Measurements from ENCODE around the gene KIF17.

Gene KIF17

GRCh38 chr1:20727746-20728316 is 10.0 kb upstream of the KIF17 start:
- H3K27ac ChIP-seq (ENCODE audit: insufficient read depth, low read length, poor library complexity, severe bottlenecking), result no peak overlapping the region
- no peaks in the 10 kb centered on the region for H3K36me3 ChIP-seq (ENCODE audit: control insufficient read depth, insufficient read depth, low read length)
- no peaks in the 10 kb centered on the region for H3K27me3 ChIP-seq (replicated peaks; ENCODE audit: control insufficient read depth, insufficient read depth, low read length, poor library complexity, severe bottlenecking)
- H3K4me3 ChIP-seq (ENCODE audit: insufficient read depth, low read depth, low read length, poor library complexity, severe bottlenecking), result no peak overlapping the region
- H3K4me1 ChIP-seq (ENCODE audit: control insufficient read depth, insufficient read depth, low read length, poor library complexity, severe bottlenecking), result peaks cover 10% of the 10 kb centered on the region
- no peak for DNase-seq
- no peaks in the 10 kb centered on the region for H3K9me3 ChIP-seq (ENCODE audit: control insufficient read depth, low read length)

GRCh38 chr1:20726932-20727745 is 9.3 kb upstream of the KIF17 start:
- Histone ChIP-seq H3K27ac (ENCODE audit: insufficient read depth, low read length, poor library complexity, severe bottlenecking) (no peak overlapping the region), H3K4me1 (ENCODE audit: control insufficient read depth, insufficient read depth, low read length, poor library complexity, severe bottlenecking) (peaks cover 4% of the 10 kb centered on the region), H3K36me3 (ENCODE audit: control insufficient read depth, insufficient read depth, low read length) (no peaks in the 10 kb centered on the region), H3K9me3 (ENCODE audit: control insufficient read depth, low read length) (no peaks in the 10 kb centered on the region), H3K27me3 (replicated peaks; ENCODE audit: control insufficient read depth, insufficient read depth, low read length, poor library complexity, severe bottlenecking) (no peaks in the 10 kb centered on the region), H3K4me3 (ENCODE audit: insufficient read depth, low read depth, low read length, poor library complexity, severe bottlenecking) (no peak overlapping the region)
- DNase-seq, result no peak

GRCh38 chr1:20726118-20726911 is 8.5 kb upstream of the KIF17 start:
- no peaks in the 10 kb centered on the region for H3K36me3 ChIP-seq (ENCODE audit: control insufficient read depth, insufficient read depth, low read length)
- H3K27ac ChIP-seq (ENCODE audit: insufficient read depth, low read length, poor library complexity, severe bottlenecking), result no peak overlapping the region
- no peaks in the 10 kb centered on the region for H3K27me3 ChIP-seq (replicated peaks; ENCODE audit: control insufficient read depth, insufficient read depth, low read length, poor library complexity, severe bottlenecking)
- H3K4me1 ChIP-seq (ENCODE audit: control insufficient read depth, insufficient read depth, low read length, poor library complexity, severe bottlenecking), result peaks cover 2% of the 10 kb centered on the region
- H3K9me3 ChIP-seq (ENCODE audit: control insufficient read depth, low read length), result no peaks in the 10 kb centered on the region
- H3K4me3 ChIP-seq (ENCODE audit: insufficient read depth, low read depth, low read length, poor library complexity, severe bottlenecking), result no peak overlapping the region
- DNase-seq, result no peak

- H3K9me3 ChIP-seq (ENCODE audit: control insufficient read depth, low read length), result no peaks in the 10 kb centered on the region
- H3K36me3 ChIP-seq (ENCODE audit: control insufficient read depth, insufficient read depth, low read length), result no peaks in the 10 kb centered on the region
- H3K27ac ChIP-seq (ENCODE audit: insufficient read depth, low read length, poor library complexity, severe bottlenecking), result no peak overlapping the region
- H3K4me1 ChIP-seq (ENCODE audit: control insufficient read depth, insufficient read depth, low read length, poor library complexity, severe bottlenecking), result no peaks in the 10 kb centered on the region
- DNase-seq, result no peak
- H3K4me3 ChIP-seq (ENCODE audit: insufficient read depth, low read depth, low read length, poor library complexity, severe bottlenecking), result no peak overlapping the region
- no peaks in the 10 kb centered on the region for H3K27me3 ChIP-seq (replicated peaks; ENCODE audit: control insufficient read depth, insufficient read depth, low read length, poor library complexity, severe bottlenecking)
These were observed 7.6 kb upstream of the KIF17 start for GRCh38 chr1:20725189-20726117.

- no peak overlapping the region for H3K4me3 ChIP-seq (ENCODE audit: insufficient read depth, low read depth, low read length, poor library complexity, severe bottlenecking)
- H3K9me3 ChIP-seq (ENCODE audit: control insufficient read depth, low read length), result no peaks in the 10 kb centered on the region
- H3K36me3 ChIP-seq (ENCODE audit: control insufficient read depth, insufficient read depth, low read length), result no peaks in the 10 kb centered on the region
- no peak for DNase-seq
- no peaks in the 10 kb centered on the region for H3K27me3 ChIP-seq (replicated peaks; ENCODE audit: control insufficient read depth, insufficient read depth, low read length, poor library complexity, severe bottlenecking)
- H3K27ac ChIP-seq (ENCODE audit: insufficient read depth, low read length, poor library complexity, severe bottlenecking), result no peak overlapping the region
- H3K4me1 ChIP-seq (ENCODE audit: control insufficient read depth, insufficient read depth, low read length, poor library complexity, severe bottlenecking), result no peaks in the 10 kb centered on the region
These were observed 6.8 kb upstream of the KIF17 start for GRCh38 chr1:20724364-20725188.

- H3K4me1 ChIP-seq (ENCODE audit: control insufficient read depth, insufficient read depth, low read length, poor library complexity, severe bottlenecking), result no peaks in the 10 kb centered on the region
- H3K4me3 ChIP-seq (ENCODE audit: insufficient read depth, low read depth, low read length, poor library complexity, severe bottlenecking), result no peak overlapping the region
- no peak overlapping the region for H3K27ac ChIP-seq (ENCODE audit: insufficient read depth, low read length, poor library complexity, severe bottlenecking)
- DNase-seq, result no peak
- H3K9me3 ChIP-seq (ENCODE audit: control insufficient read depth, low read length), result no peaks in the 10 kb centered on the region
- no peaks in the 10 kb centered on the region for H3K27me3 ChIP-seq (replicated peaks; ENCODE audit: control insufficient read depth, insufficient read depth, low read length, poor library complexity, severe bottlenecking)
- no peaks in the 10 kb centered on the region for H3K36me3 ChIP-seq (ENCODE audit: control insufficient read depth, insufficient read depth, low read length)
These were observed 5.9 kb upstream of the KIF17 start for GRCh38 chr1:20723537-20724363.

GRCh38 chr1:20723159-20723536 is 5.3 kb upstream of the KIF17 start:
- no peaks in the 10 kb centered on the region for H3K27me3 ChIP-seq (replicated peaks; ENCODE audit: control insufficient read depth, insufficient read depth, low read length, poor library complexity, severe bottlenecking)
- no peak for DNase-seq
- no peaks in the 10 kb centered on the region for H3K36me3 ChIP-seq (ENCODE audit: control insufficient read depth, insufficient read depth, low read length)
- H3K4me1 ChIP-seq (ENCODE audit: control insufficient read depth, insufficient read depth, low read length, poor library complexity, severe bottlenecking), result no peaks in the 10 kb centered on the region
- H3K4me3 ChIP-seq (ENCODE audit: insufficient read depth, low read depth, low read length, poor library complexity, severe bottlenecking), result no peak overlapping the region
- no peaks in the 10 kb centered on the region for H3K9me3 ChIP-seq (ENCODE audit: control insufficient read depth, low read length)
- H3K27ac ChIP-seq (ENCODE audit: insufficient read depth, low read length, poor library complexity, severe bottlenecking), result no peak overlapping the region

- H3K9me3 ChIP-seq (ENCODE audit: control insufficient read depth, low read length), result no peaks in the 10 kb centered on the region
- DNase-seq, result no peak
- no peaks in the 10 kb centered on the region for H3K36me3 ChIP-seq (ENCODE audit: control insufficient read depth, insufficient read depth, low read length)
- H3K4me1 ChIP-seq (ENCODE audit: control insufficient read depth, insufficient read depth, low read length, poor library complexity, severe bottlenecking), result peaks cover 4% of the 10 kb centered on the region
- no peaks in the 10 kb centered on the region for H3K27me3 ChIP-seq (replicated peaks; ENCODE audit: control insufficient read depth, insufficient read depth, low read length, poor library complexity, severe bottlenecking)
- H3K27ac ChIP-seq (ENCODE audit: insufficient read depth, low read length, poor library complexity, severe bottlenecking), result no peak overlapping the region
- H3K4me3 ChIP-seq (ENCODE audit: insufficient read depth, low read depth, low read length, poor library complexity, severe bottlenecking), result no peak overlapping the region
These were observed 3.6 kb upstream of the KIF17 start for GRCh38 chr1:20721117-20722061.
